OCI-LY7 (cell line): ENCODE results near the gene ANAPC1.

Experiments
- EZH2phosphoT487 ChIP-seq: fragments of 200-600 bp; sonication (generic); IDR thresholded peaks from 2 replicates; pipeline ENCODE4 v1.6.1; 2018; ENCODE audit warnings: low read depth, borderline replicate concordance, mild to moderate bottlenecking, mixed run types, antibody characterized with exemption, low read length, moderate library complexity, mixed read lengths
- TF ChIP-seq, protein P1 (sequence below): fragments of 200-600 bp; sonication (generic); conservative IDR thresholded peaks from 2 replicates; pipeline ENCODE4 v1.5.1; 2014; ENCODE audit warnings: mild to moderate bottlenecking, antibody characterized with exemption, low read length, moderate library complexity, mixed read lengths

DNA sequence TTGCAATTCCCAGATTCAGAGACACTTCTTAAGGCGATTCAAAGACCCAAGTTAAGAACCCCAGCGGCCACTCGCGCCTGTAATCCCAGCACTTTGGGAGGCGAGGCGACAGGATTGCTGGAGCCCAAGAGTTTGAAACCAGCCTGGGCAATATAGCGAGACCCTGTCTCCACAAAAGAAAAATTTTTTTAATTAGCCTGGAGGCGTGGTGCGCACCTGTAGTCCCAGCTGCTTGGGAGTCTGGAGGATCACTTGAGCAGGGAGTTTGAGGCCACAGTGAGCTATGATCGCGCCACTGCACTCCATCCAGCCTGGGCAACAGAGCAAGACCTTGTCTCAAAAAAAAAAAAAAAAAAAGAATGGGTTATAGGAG is 585 bp upstream of the ANAPC1 start:
- TF ChIP-seq, protein P1, sequence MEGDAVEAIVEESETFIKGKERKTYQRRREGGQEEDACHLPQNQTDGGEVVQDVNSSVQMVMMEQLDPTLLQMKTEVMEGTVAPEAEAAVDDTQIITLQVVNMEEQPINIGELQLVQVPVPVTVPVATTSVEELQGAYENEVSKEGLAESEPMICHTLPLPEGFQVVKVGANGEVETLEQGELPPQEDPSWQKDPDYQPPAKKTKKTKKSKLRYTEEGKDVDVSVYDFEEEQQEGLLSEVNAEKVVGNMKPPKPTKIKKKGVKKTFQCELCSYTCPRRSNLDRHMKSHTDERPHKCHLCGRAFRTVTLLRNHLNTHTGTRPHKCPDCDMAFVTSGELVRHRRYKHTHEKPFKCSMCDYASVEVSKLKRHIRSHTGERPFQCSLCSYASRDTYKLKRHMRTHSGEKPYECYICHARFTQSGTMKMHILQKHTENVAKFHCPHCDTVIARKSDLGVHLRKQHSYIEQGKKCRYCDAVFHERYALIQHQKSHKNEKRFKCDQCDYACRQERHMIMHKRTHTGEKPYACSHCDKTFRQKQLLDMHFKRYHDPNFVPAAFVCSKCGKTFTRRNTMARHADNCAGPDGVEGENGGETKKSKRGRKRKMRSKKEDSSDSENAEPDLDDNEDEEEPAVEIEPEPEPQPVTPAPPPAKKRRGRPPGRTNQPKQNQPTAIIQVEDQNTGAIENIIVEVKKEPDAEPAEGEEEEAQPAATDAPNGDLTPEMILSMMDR: no peak
- no peak for TF ChIP-seq EZH2phosphoT487
